HEK293T (cell line): Measurements from ENCODE around the gene RNF113B.

Source experiments
- ARNT ChIP-seq: fragments of 450-650 bp; IDR thresholded peaks from 2 replicates; pipeline ENCODE4 v1.6.1; 2017; ENCODE audit warnings: mild to moderate bottlenecking
- BHLHE40 ChIP-seq: fragments of 450-650 bp; IDR thresholded peaks from 2 replicates; pipeline ENCODE4 v1.6.1; 2016; ENCODE audit warnings: mild to moderate bottlenecking, moderate library complexity, borderline replicate concordance
- ELF4 ChIP-seq: fragments of 450-650 bp; IDR thresholded peaks from 2 replicates; pipeline ENCODE4 v1.6.1; 2017; ENCODE audit warnings: antibody characterized with exemption
- FOXA1 ChIP-seq: fragments of 450-650 bp; IDR thresholded peaks from 2 replicates; pipeline ENCODE4 v1.6.1; 2016; ENCODE audit warnings: mild to moderate bottlenecking
- FOXK2 ChIP-seq: fragments of 450-650 bp; IDR thresholded peaks from 2 replicates; pipeline ENCODE4 v1.6.1; 2016; ENCODE audit warnings: mild to moderate bottlenecking
- FOXM1 ChIP-seq: fragments of 450-650 bp; IDR thresholded peaks from 2 replicates; pipeline ENCODE4 v1.6.1; 2017; ENCODE audit warnings: mild to moderate bottlenecking, borderline replicate concordance
- SP1 ChIP-seq: fragments of 450-650 bp; IDR thresholded peaks from 2 replicates; pipeline ENCODE4 v1.6.1; 2017
- SUZ12 ChIP-seq: fragments of 450-650 bp; IDR thresholded peaks from 2 replicates; pipeline ENCODE4 v1.6.1; 2016; ENCODE audit warnings: mild to moderate bottlenecking
- TARDBP ChIP-seq: fragments of 450-650 bp; IDR thresholded peaks from 2 replicates; pipeline ENCODE4 v1.6.1; 2016
- ZNF384 ChIP-seq: fragments of 450-650 bp; IDR thresholded peaks from 2 replicates; pipeline ENCODE4 v1.6.1; 2016

DNA sequence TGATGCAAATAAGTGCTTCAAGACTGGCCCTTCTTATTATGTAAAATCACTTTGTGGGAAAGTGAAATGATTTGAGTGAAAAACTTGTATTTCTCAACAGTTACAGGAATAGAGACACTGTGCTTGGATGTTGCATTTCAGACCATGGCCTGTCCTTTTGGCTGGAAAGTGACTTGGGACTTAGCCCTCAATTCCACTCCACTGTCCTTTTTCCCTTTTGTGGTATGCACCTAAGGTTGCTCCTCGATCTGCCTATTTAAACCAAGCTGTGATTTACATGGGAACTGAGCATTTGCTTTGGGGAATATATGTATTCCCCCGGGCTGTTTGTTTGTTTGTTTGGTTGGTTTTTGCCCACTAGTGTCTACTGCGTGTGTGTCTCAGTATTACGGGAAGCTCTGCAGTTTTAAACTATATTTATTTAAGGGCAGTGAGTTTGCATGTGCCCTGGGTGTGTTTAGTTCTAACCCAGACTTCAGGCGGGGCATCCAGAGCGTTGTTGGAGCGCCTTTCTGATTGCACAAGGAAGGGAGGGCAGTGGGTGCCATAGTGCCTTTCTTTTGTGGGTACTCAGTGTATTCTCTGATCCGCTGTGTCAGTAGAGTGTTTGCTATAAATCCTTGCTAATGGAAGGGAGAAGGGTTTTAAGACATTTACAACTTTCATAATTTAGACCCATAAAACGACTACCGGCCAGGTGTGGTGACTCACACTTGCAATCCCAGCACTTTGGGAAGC, 18.2 kb upstream of the RNF113B start:
- TF ChIP-seq SUZ12 = no peak
- TF ChIP-seq ARNT = no peak
- no peak for TF ChIP-seq ZNF384
- no peak for TF ChIP-seq FOXM1
- no peak for TF ChIP-seq BHLHE40
- TF ChIP-seq SP1 = no peak
- no peak for TF ChIP-seq ELF4
- TF ChIP-seq FOXA1 = no peak
- TF ChIP-seq FOXK2 = no peak
- no peak for TF ChIP-seq TARDBP
